Measurements from ENCODE around the gene ANO9. TPM values are rescaled to one million over a fixed set of nuclear protein-coding genes. Genes with fewer than 3 reads are reported as not detected.

The ANO9 gene
- total RNA-seq, 4 donors from 2014 or later, result 0.11 to 0.42 (median 0.32) TPM; not detected in 1

- Histone ChIP-seq H3K4me3 (peak within 1 kb of the TSS; percentile 42 to 59 (median 50)), H3K4me1 (peaks cover 5 to 21% (median 20%) of the 10 kb centered on the region in 4 donors), H3K27me3 (peaks cover 0 to 28% (median 18%) of the 10 kb centered on the region in 4 donors), H3K36me3 (peaks cover 0 to 12% (median 0%) of the 10 kb centered on the region in 4 donors), H3K9me3 (no peaks in the 10 kb centered on the region), H3K27ac (replicated peaks in 1 of 4) (peak within 1 kb of the TSS in 3 of 4 donors; percentile 13 to 70 (median 40))
- intact Hi-C loops (cut with DNase I), result loop anchor here (10.0 kb wide), 1 partner anchor 165 kb away; the partner anchor contains the start of genes BET1L and RIC8A
- no CpG with 5 or more reads among the region's 118 CpGs for WGBS
- no peak for DNase-seq (ENCODE audit: extremely low spot score)
- no peak for TF ChIP-seq POLR2AphosphoS5 (IDR thresholded peaks at IDR 0.05)
- no peak for TF ChIP-seq EP300 (IDR thresholded peaks at IDR 0.05)
- no peak for TF ChIP-seq POLR2A (IDR thresholded peaks at IDR 0.05; ENCODE audit: low read depth)
- TF ChIP-seq, protein P1, sequence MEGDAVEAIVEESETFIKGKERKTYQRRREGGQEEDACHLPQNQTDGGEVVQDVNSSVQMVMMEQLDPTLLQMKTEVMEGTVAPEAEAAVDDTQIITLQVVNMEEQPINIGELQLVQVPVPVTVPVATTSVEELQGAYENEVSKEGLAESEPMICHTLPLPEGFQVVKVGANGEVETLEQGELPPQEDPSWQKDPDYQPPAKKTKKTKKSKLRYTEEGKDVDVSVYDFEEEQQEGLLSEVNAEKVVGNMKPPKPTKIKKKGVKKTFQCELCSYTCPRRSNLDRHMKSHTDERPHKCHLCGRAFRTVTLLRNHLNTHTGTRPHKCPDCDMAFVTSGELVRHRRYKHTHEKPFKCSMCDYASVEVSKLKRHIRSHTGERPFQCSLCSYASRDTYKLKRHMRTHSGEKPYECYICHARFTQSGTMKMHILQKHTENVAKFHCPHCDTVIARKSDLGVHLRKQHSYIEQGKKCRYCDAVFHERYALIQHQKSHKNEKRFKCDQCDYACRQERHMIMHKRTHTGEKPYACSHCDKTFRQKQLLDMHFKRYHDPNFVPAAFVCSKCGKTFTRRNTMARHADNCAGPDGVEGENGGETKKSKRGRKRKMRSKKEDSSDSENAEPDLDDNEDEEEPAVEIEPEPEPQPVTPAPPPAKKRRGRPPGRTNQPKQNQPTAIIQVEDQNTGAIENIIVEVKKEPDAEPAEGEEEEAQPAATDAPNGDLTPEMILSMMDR (IDR thresholded peaks at IDR 0.05), result no peak
These were observed 72.3 kb downstream of the ANO9 start, which contains the start of gene B4GALNT4 for GRCh38 chr11:369336-370018. Gene B4GALNT4 (plus strand): TSS chr11:369499. CDS start chr11:369804, 305 bp downstream.

DNA sequence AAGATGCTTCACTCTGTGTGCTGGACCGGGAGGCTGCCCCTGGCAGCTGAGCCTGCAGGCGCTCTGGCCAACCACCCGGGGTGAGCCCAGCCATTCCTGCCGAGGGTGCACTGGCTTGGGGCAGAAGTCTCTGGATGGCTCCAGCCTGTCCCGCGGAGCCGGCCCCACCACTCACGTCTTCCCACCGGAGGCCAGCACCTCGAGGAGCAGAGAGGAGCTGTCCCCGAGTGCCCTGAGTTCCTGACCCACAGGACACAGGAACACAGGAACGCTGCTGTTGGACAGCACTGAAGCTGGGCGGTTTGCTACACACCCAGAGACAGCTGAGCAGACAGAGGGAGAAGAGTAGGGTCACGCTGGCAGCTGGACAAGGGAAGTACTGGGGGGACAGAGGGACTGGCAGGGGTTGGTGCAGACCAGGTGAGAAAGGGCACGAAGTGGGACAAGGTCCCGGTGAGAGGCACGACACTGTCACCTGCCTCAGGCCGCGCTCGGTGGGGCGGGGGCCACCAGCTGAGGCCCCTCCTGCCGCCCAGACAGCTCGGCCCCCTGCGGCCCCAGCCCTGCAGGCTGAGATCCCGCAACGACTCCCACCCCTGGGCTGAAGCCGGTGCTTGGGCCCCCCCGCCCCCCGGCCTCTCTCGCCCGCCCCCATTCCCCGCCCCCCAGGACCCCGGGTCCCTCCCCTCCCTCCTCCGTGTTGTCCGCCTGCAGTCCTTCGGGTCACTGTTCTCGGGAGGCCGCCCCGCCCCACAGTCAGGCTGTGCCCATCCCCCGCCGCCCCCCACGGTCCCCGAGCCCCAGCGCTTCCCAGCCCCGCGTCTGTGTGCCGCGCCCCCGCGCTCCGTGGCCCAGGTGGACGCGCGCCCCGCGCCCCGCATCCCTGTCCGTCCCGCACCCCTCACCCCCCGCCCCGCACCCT, 73.1 kb downstream of the ANO9 start:
- intact Hi-C loops (cut with DNase I), result loop anchor here (10.0 kb wide), 1 partner anchor 164 kb away; the partner anchor contains the start of genes BET1L and RIC8A
- Histone ChIP-seq H3K4me3 (peak overlapping the region; percentile 42 to 59 (median 50)), H3K36me3 (peaks cover 0 to 12% (median 0%) of the 10 kb centered on the region in 4 donors), H3K9me3 (no peaks in the 10 kb centered on the region), H3K4me1 (peaks cover 5 to 21% (median 20%) of the 10 kb centered on the region in 4 donors), H3K27ac (replicated peaks in 1 of 4) (peak overlapping the region in 3 of 4 donors; percentile 13 to 70 (median 40)), H3K27me3 (peaks cover 0 to 28% (median 21%) of the 10 kb centered on the region in 4 donors)
- DNase-seq (ENCODE audit: extremely low spot score), result no peak
- 0% methylated on average over 9 of the region's 61 CpGs for WGBS
- TF ChIP-seq, protein P1 (IDR thresholded peaks at IDR 0.05), result no peak
- TF ChIP-seq POLR2A (IDR thresholded peaks at IDR 0.05; ENCODE audit: low read depth), result no peak
- no peak for TF ChIP-seq EP300 (IDR thresholded peaks at IDR 0.05)
- no peak for TF ChIP-seq POLR2AphosphoS5 (IDR thresholded peaks at IDR 0.05)

GRCh38 chr11:367956-368413, 73.8 kb downstream of the ANO9 start:
- H3K4me1 ChIP-seq, result peaks cover 5 to 21% (median 20%) of the 10 kb centered on the region in 4 donors
- peak overlapping the region in 2 of 4 donors; percentile 53 to 59 for H3K4me3 ChIP-seq
- no peak for TF ChIP-seq POLR2AphosphoS5 (IDR thresholded peaks at IDR 0.05)
- TF ChIP-seq, protein P1 (IDR thresholded peaks at IDR 0.05), result no peak
- TF ChIP-seq POLR2A (IDR thresholded peaks at IDR 0.05; ENCODE audit: low read depth), result no peak
- TF ChIP-seq EP300 (IDR thresholded peaks at IDR 0.05), result no peak
- H3K9me3 ChIP-seq, result no peaks in the 10 kb centered on the region
- no peak for DNase-seq (ENCODE audit: extremely low spot score)
- H3K27me3 ChIP-seq, result peaks cover 0 to 28% (median 21%) of the 10 kb centered on the region in 4 donors
- H3K27ac ChIP-seq (replicated peaks in 1 of 4), result peak overlapping the region in 1 of 4 donors; percentile 70
- H3K36me3 ChIP-seq, result peaks cover 0 to 5% (median 0%) of the 10 kb centered on the region in 4 donors
- intact Hi-C loops (cut with DNase I), result loop anchor here (10.0 kb wide), 1 partner anchor 163 kb away; the partner anchor contains the start of genes BET1L and RIC8A
- 35% methylated on average over 7 of the region's 7 CpGs for WGBS

Small RNAs within 50 kb of the gene (small RNA-seq; reads per million reads assigned to genes)
- gene RN7SL838P, result 0 to 0.19 (median 0) reads per million in 3 donors

Other genes starting within 250 kb of the ANO9 start
- not detected for gene SCGB1C1, start 248.9 kb downstream of the ANO9 start, total RNA-seq
- 10 to 100 TPM; 16.2 to 32.9 (median 30.5) TPM for gene BET1L, start 234.6 kb downstream of the ANO9 start, total RNA-seq
- 100 to 1,000 TPM in 3 of 4 donors, 10 to 100 TPM in 1; 76.8 to 137 (median 123) TPM for gene RIC8A, start 234.3 kb downstream of the ANO9 start, total RNA-seq
- gene SIRT3, start 205.7 kb downstream of the ANO9 start, total RNA-seq, result 10 to 100 TPM in 3 of 4 donors, 1 to 10 TPM in 1; 7.9 to 20.1 (median 14.0) TPM
- 100 to 1,000 TPM in 1 of 4 donors, 10 to 100 TPM in 3; 86.4 to 124 (median 94.1) TPM for gene PSMD13, start 205.0 kb downstream of the ANO9 start, total RNA-seq
- gene NLRP6, start 163.6 kb downstream of the ANO9 start, total RNA-seq, result 1 to 10 TPM in 1 of 4 donors, under 1 TPM in 2, not detected in 1; 0.13 to 2.2 (median 0.42) TPM
- gene PGGHG, start 152.9 kb downstream of the ANO9 start, total RNA-seq, result 10 to 100 TPM; 13.3 to 23.7 (median 18.8) TPM
- not detected for gene IFITM5, start 142.5 kb downstream of the ANO9 start, total RNA-seq
- 100 to 1,000 TPM in 3 of 4 donors, 10 to 100 TPM in 1; 92.2 to 235 (median 194) TPM for gene IFITM2, start 134.2 kb downstream of the ANO9 start, total RNA-seq
- 100 to 1,000 TPM in 3 of 4 donors, 10 to 100 TPM in 1; 60.6 to 197 (median 171) TPM for gene IFITM1, start 128.0 kb downstream of the ANO9 start, total RNA-seq
- 100 to 1,000 TPM; 290 to 513 (median 410) TPM for gene IFITM3, start 121.2 kb downstream of the ANO9 start, total RNA-seq
- gene B4GALNT4, start 72.5 kb downstream of the ANO9 start, total RNA-seq, result 10 to 100 TPM in 1 of 4 donors, 1 to 10 TPM in 3; 2.5 to 12.0 (median 5.7) TPM
- 1 to 10 TPM in 1 of 4 donors, under 1 TPM in 3; 0.17 to 1.1 (median 0.51) TPM for gene PKP3, start 47.8 kb downstream of the ANO9 start, total RNA-seq
- 10 to 100 TPM; 45.7 to 72.9 (median 50.5) TPM for gene SIGIRR, start 27.0 kb downstream of the ANO9 start, total RNA-seq
- gene PTDSS2, start 8.3 kb upstream of the ANO9 start, total RNA-seq, result 10 to 100 TPM; 23.9 to 58.3 (median 30.2) TPM
- 100 to 1,000 TPM; 280 to 367 (median 334) TPM for gene RNH1, start 65.2 kb upstream of the ANO9 start, total RNA-seq
- 10 to 100 TPM; 45.7 to 85.2 (median 61.7) TPM for gene HRAS, start 93.6 kb upstream of the ANO9 start, total RNA-seq
- under 1 TPM in 2 of 4 donors, not detected in 2; 0.19 to 0.33 TPM for gene LRRC56, start 95.5 kb upstream of the ANO9 start, total RNA-seq
- 1 to 10 TPM in 3 of 4 donors, under 1 TPM in 1; 0.52 to 3.1 (median 1.7) TPM for gene LMNTD2, start 118.7 kb upstream of the ANO9 start, total RNA-seq
- gene RASSF7, start 119.0 kb upstream of the ANO9 start, total RNA-seq, result 10 to 100 TPM in 3 of 4 donors, 1 to 10 TPM in 1; 2.9 to 24.4 (median 13.7) TPM
- gene PHRF1, start 134.5 kb upstream of the ANO9 start, total RNA-seq, result 10 to 100 TPM; 24.5 to 38.2 (median 28.7) TPM
- gene IRF7, start 173.9 kb upstream of the ANO9 start, total RNA-seq, result 10 to 100 TPM; 11.3 to 39.6 (median 14.2) TPM
- gene CDHR5, start 182.9 kb upstream of the ANO9 start, total RNA-seq, result 1 to 10 TPM in 1 of 4 donors, not detected in 3; 1.3 TPM
- gene SCT, start 185.2 kb upstream of the ANO9 start, total RNA-seq, result not detected
- 1 to 10 TPM in 1 of 4 donors, under 1 TPM in 2, not detected in 1; 0.26 to 1.1 (median 0.42) TPM for gene DRD4, start 195.3 kb upstream of the ANO9 start, total RNA-seq

All from esophagus muscularis mucosa (tissue), 4 donors.